ENCODE measurements around the gene PTPRE. TPM values are rescaled to one million over a fixed set of nuclear protein-coding genes. Genes with fewer than 3 reads are reported as not detected.

The PTPRE gene
- total RNA-seq, 1 donor from 2014 or later, result 19.8 TPM

DNA sequence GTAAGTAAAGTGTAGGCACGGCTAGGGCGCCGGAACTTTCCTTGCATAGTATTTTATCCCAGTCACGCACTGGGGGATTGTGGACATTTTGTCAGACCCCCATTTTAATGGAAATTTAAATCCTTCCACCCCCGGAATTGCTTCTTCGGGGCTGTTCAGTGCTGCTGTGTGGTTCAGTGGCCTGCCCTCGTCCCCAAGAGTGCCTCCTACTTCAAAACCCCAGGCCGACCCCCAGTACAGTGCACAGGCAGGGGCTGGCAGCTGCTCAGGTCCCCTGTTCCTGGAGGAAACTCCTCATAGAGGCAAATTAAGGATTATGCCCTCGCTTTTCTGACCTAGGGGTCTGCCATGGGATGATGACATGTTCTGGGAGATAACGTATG, 94.5 kb downstream of the PTPRE start:
- DNase-seq, result no peak

DNA sequence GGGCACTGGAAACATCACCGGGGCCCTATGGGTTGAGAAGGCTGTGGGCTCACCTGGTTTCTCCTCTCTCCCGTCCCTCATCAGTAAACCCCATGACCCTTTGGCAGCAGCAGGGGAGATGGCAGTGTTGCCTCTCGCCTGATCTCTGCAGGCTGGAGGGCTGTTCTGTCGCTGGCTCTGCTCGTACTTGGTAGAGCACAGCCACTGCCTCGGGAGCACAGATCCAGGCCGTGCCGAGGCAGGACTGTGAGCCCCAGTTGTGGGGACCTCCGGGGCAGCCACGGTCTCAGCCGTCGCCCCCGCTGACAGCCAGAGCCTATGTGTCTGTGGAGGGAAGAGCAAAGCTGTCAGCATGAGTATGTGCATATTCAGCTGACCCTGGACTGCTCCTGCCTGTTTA, 94.9 kb downstream of the PTPRE start:
- no peak for DNase-seq

DNA sequence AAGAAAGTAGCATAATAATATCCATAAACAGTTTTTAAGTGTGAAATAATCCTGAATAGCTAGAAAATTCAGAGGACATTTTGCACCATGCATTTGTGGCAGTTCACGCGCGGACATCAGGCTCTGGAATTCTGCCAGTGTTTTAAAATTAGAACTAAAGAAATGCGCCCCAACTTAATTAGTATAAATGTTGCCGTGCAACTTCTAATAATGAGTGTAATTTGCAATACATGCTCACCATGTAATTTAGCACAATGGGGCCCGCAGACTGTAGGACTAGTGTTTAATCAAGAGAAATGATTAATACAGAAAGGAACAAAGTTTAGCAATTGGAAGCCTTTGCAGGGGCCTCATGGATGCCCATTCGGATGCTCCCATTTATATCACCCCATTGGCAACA, 96.6 kb downstream of the PTPRE start:
- DNase-seq, result no peak

DNA sequence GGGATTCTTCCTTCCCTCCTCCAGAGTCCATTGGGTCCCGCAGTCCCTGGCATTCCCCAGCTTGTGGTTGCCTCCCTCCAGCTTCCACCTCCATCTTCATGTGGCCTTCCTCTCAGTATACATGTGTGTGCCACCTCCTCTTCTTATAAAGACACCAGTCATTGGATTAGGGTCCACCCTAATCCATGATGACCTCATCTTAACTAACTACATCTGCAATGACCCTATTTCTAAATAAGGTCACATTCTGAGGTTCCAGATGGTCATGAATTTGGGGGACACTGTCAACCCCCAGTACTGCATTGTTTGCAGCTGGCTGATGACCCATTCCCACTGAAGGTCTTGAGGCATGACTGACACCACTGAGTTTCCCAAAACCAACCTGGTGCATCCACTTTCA, 99.0 kb downstream of the PTPRE start:
- DNase-seq, result no peak

DNA sequence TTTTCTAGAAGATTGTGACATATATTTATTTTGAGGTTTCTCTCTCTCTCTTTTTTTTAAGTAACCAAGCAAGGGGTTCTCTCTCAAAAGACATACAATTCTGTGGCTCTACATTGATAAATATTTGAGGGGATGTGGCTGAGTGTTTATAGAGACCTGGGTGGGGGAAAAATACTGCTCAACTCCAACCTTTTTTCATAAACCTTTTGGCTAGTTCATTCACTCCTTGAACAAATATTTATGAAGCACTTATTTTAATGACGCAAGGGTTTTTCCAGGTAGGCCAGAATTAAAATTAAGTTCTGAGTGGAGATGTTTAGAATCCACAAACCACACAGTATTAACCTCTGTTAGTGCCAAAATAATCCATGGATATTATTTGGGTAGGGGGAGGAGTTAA, 100.2 kb downstream of the PTPRE start:
- DNase-seq, result no peak

DNA sequence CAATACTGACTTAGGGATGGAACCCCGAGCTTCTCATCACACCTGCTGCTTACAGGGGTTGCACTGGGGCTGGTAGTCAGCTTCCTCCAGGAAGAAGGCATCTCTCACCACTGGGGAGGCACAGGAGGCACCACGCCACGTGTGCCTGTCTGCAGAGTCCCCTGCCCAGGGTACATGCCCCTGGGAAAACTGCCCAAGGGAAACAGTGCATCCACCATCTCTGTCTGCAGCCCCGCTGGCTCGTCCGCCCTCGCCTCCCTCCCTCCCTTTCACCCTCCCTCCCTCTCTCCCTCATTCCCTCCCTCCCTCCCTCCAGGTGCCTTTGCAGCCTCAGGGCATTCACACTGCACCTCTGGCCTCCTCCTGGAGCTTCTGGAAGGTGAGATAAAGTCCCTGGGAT, 101.1 kb downstream of the PTPRE start:
- no peak for DNase-seq

DNA sequence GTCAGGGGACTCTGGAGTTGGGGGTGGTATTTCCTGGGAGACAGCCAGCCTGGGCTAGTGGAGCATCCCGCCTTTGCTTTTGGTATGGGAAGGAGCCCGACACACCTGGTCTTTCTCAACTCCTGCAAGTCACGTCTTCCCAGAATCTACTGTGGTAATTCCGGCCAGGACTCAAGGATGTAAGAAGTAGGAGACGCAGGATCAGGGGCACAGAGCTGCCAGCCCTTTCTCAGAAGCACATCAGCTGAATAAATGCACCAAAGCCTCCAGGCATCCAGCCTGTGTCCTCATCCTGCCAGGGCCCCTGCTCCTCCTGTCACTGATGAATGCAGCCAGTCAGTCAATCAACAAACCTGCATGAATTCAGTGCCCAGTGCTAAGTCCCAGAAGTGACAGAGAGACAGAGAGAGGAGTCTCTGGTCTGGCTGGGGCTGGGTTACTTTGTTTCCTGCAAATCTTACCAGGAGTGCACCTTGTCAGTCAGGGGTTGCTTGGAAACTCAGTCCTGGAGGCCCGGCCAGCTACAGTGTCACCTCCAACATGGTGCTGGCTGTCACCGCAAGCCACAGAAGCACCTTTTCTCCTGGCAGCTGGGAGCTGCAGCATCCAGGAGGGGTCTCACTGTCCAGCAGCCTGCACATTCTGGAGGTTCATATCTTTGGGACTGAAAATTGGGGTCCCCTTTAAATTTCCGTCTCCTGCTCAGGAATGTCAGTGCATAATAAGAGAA, 101.8 kb downstream of the PTPRE start:
- no peak for DNase-seq

DNA sequence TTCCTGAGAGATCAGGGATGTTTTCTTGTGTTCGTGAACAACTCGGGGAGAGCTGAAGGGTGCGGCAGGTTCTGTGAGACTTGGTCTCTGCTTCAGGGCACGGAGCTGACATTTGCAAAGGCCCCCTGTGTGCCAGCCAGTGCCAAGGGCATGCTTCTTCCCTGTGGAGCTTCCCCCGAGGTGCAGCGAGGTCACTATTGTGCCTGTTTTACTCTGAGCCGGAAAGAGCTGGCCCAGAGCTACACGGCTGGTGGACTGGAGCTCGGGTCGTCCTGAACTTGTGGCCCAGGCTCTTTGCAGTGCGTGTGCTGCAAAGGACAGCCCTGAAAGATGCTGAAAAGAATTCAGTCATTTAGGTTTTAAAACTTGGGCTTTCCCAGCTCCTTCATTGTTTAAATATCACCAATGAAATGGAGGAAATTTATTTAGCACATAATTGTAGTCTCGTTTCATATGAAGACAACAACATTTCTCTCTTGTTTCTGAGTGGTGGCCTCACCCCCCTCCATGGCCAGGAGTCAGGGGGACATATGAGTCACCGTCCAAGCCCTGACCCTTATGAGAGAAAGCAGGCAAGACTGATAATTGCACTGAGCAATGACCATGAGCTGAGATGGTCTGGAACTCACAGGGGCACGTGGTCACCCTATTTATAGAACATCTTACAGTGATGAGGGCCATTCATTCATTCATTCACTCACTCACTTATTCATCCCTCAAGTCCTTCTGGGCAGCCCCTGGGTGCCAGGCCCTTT, 102.6 kb downstream of the PTPRE start:
- no peak for DNase-seq

DNA sequence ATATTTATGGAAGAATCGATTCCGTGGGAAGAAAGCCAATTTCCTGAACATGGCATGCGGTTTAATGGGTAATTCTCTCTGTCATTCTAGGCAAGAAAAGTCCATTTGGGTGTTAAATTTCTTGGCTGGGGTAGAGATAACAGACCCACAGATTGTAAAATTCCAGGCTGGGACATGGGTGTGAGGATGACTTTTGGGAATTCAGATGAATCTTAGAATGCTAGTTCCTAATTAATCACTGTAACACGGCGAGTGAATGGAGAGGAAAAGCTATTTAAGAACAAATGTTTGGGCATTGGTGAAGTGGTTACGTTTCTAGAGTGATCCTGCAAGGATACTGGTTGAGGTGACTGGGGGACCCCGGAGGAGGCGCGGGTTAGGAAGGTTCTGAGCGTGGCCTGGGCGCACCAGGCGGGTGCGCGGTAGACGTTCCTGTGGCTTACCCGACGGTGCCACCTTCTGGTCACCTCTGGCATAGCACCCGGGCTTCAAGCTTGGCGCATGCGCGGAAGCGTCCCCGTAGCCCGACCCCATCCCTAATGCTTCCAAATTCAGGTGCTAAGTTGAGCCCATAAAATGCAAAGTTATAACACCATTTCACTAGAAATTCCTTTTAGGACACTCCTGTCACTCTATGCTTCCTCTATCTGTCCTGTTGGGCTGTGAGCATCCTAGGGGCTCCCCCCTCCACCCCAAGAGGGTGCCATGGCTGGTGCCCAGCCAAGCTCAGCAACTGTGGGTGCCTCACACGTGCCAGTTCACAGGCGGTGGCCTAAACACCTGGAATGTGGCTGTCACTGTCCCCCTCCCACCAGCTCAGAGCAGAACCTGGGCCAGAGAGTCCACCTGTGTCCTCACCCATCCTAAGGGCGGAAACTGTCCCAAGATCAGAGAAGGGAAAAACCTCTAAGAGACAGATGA, 104.4 kb downstream of the PTPRE start:
- peak; percentile 63 for DNase-seq

DNA sequence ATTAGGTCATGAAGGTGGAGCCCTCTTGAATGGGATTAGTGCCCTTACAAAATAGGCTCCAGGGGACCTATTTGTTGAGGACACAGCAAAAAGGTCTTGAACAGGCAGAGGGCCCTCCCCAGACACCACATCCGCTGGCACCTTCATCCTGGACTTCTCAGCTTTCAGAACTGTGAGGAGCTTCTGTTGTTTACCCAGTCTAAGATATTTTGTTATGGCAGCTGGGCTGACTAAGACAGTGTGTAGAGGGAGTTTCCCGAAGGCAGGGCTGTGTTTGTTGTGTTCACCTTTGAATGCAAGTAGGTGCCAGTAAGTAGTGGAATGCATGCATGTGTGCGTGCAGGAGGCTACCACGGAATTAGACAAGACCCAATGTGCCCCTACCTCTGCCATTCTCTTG, 106.7 kb downstream of the PTPRE start:
- DNase-seq, result no peak

DNA sequence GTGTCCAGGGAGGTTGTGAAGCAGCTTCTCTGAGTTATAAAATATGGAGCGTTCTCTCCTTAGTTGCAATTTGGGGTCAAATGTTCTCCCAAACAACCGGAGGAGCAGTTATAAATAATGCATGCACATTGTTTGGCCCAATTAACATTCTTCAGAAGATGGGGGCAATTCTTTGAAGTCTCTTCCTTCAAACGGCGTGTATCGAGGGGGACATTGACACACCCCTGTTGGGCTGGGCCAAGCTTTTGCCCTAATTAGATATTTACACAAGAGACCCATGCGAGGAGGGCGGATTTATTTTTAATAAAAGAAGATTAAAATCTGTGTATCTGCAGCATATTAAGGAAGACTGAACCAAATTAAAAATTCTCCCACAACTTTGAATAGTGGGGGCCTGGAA, 107.3 kb downstream of the PTPRE start:
- DNase-seq, result no peak

DNA sequence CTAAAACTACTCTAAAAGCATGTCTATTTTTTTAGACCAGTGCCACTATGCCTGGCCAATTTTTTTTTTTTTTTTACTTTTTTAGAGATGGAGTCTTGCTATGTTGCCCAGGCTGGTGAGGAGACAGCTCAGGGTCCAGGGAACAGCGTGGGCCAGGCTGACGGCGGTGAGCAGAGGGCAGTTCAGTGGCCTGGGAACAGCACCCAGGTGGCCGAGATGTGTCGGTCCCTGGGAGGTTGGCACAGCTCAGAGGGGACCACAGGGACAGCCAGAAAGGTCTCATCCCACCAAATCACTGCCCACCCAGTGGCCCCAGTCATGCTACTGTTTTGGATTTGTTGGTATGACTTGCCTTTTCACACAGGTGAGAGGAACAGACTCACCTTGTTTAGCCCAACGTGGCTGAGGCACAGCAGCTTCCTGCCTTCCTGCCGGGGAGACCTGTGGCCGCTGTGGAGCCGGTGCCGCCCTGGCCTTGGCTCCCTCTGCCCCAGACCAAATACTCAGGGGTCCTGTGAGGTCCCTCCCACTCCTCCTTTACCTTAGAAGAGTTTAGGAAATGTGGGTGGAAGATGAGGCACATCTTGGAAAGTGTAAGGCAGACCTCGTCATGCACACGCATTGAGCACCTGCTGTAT, 109.6 kb downstream of the PTPRE start:
- no peak for DNase-seq

DNA sequence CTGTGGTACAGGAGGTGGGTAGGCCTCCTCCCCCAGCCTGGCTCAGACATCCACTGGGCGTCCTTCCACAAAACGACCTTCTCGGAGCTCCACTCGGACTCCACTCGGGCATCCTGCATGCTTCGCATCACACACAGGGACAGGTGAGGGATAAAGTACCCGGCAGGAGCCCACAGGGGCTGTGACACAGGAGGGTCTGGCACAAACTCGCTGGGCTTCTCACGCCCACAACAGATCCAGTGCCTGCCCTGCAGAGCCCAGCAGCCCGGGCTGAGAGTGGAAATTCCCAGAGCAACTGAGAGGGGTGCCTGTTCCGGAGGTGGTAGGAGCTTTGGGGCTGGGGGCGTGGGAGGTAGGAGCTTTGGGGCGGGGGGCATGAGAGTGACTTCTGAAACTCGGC, 110.9 kb downstream of the PTPRE start:
- no peak for DNase-seq

DNA sequence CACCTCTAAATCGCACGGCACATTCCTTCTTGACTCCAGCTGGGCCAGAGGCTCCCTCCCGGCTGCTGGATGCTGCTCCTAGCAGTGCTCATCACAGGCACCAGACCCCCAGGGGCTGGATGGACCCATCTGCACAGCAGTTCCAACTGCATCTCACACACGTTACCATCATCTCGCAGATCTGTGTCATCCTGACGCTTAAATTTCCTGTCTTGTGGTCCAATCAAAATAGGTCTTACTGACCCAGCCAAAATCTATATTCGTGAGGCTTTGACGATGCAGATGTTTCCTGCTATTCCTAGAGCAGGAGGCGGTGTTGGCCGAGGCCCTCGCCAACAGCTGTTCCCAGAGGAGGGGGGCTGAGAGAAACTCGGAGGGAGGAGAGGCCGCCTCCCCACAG, 111.3 kb downstream of the PTPRE start:
- DNase-seq, result peak; percentile 56

DNA sequence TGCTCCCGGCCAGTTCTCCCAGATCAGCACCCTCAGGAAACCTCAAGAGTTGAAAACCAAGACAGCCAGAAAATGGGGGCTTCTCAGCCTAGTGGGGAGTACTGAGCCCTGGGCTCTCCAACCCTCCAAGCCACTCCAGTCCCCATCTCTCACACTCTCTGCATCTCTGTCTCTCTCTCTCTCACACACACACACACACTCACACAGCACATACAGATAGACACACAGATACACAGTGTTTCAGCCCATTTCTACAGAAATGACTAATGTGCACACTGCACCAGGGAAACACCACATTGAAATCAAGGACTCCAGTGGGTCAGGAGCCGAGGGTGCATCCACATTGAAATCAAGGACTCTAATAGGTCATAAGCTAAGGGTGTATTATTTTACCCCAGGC, 111.8 kb downstream of the PTPRE start:
- DNase-seq, result no peak

DNA sequence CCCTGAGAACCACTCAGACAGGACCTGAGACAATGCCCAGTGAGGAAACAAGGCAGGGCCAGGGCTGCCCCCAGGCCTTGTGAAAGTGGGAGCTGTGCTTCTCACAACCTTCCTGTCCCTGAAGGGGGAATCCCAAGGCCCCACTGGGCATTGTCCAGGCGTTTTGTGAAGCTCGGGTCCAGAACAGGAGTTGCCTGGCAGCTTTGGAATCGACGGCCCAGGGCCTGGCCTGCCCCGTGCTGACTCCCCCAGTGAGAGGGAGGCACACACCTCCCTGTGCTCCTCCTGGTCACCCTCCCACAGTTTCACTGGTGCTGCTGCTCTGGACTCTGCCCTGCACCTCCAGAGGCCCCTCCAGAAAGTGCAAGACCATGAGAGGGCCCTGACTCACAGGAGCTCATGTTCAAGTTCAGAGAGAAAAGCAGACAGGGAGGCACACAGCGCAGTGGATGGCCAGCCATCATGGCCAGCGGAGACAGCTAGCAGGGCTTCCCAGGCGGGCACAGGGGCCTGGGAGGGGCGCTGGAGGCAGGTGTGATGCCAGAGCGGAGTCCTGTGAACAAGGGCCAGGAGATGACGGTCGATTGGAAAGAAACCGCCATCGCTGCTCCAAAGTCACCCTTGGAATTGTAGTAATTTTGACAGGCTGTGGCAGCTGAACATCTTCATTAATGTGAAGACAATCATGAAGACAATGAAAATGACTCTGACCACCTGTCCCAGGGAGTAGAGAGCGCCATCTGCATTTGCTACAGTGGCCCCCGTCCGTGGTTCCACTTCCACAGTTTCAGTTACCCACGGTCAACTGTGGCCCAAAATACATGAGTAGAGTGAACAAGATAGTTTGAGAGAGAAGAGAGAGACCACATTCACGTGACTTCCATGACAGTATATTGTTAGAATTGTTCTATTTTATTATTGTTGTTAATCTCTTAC, 115.6 kb downstream of the PTPRE start:
- no peak for DNase-seq

DNA sequence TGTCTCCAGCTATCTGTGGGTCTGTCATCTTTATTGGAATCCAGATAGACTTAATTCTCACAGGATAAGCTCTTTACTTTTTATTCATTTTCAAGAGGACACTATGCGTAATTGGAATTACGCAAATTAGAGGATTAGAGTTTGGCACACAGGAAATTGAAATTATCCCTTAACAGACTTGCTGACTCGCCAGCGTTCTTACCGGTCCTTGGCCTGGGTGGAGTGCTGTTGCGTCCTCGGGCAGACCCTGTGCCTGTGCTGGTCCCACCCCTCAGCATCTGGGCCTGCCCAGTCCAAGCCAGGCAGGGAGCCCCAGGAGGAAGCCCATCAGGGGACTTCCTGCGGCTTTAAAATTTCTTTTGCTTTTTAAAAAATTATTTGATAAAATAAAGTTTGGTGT, 117.5 kb downstream of the PTPRE start:
- DNase-seq, result no peak

DNA sequence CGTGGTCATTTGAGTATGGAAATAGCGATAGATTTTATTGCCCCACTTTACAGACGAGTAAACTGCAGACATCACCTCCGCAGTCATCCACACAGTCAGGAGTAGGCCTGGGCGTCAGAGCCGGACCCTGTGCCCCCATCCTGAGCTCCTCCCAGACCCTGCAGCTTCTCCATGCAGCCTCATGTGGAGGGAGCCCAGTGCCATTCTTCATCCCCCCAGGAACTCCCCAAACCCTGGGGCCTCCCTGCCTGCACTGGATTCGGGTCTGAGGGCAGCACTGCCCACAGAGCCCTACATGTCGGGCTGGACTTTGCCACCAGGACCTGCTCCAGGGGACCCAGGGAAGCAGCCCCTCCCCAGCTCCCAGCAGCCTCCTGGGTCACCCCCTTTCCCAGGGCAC, 118.5 kb downstream of the PTPRE start:
- DNase-seq, result no peak

DNA sequence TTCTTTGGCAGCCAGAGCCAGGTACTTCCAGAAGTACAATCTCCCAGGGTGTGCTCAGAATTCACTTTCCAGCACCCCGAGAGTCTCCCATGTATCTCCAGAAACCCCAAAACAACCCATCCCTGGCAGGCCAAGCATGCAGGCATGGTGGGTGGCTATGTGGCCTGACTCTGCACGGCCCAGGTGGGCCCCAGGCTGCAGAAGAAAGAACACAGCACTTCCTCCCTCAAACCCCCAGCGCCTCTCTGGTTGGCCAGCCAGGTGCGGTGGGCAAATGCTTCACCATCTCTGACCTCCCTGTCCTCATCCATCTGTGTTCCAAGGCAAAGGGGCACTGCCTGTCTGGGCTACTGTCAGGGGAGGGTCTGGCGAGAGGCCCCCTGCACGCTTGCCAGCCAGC, 119.0 kb downstream of the PTPRE start:
- DNase-seq, result no peak

DNA sequence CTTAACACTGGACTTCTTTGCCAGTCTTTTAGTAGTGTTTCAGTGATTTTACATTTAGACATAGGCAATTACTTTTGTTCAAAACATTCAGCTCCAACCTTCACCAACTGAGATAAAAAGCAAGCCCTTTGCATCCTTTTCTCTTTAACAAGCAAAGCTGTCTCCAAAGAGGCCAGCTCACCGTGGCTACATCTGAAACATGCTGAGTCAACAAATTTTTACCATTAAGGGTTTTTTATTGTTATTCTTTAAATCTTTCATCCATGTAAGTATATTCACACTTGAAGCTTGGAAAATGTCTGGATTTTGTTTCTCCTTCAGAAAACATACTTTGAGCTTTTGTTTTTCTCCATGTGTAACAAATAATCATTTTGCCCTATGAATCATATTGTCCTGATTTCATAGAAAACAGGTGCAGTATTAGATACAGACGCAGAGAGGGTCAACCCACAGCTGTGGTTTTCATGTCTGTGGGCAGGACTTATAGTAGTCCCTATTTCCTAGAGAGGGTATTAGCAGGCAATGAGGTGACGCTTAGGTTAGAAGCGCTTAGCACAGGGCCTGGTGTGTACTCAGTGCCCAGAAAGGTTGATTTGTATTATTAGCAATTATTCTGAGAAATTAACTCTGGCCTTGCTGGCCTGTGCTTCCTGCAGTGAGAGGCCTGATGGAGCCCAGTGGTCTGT, 119.9 kb downstream of the PTPRE start:
- DNase-seq, result no peak

DNA sequence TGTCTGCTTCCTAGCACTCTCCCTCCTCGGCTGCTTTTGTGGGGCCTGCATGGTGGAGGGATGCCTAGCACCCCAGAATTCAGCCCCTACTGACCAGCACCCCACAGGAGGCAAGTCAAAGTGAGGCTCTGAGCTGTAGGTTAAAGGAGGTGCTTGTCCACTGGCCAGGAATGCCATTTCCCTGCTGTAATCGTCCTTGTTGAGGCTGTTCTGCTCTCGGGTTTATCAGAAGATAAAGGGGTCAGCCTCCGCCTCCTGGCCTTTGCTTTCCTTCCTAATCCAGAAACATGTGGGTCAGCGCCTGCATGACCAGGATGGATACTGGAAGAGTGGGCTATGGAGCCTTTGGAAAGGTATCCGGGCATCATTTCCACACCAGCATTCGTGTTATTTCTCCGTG, 120.4 kb downstream of the PTPRE start:
- DNase-seq, result no peak
